Kidney (tissue), 14 donors: Measurements from ENCODE around the gene DPP10. TPM values are rescaled to one million over a fixed set of nuclear protein-coding genes. Genes with fewer than 3 reads are reported as not detected.
A peak's percentile ranks its signal among the peaks of the same experiment; 100 is the strongest.

ENCODE experiments used
- DNase-seq, 5 donors: peaks; one replicate each; pipeline ENCODE4 v3.0.0-alpha.2; 2013 to 2020
- FAIRE-seq: peaks from 2 replicates; lab custom pipeline; 2012; peaks lifted over from hg19 to GRCh38; lab: Jason Lieb, UNC
- H3K27ac ChIP-seq, 2 donors: one replicate each; pipeline ENCODE4 v1.7.0; 2013; ENCODE audit warnings: low read depth in 2 of 2, low read length in 2 of 2, inconsistent platforms in 1 of 2
- H3K27me3 ChIP-seq: one replicate; pipeline ENCODE4 v1.7.1; 2013; ENCODE audit warnings: low read length, inconsistent platforms; ENCODE audit not compliant: control insufficient read depth, insufficient read depth
- H3K36me3 ChIP-seq, 3 donors: one replicate each; pipeline versions ENCODE4 v1.7.0 to v1.7.1; 2013; ENCODE audit warnings: low read length in 3 of 3, control low read depth in 1 of 3, inconsistent platforms in 1 of 3; ENCODE audit not compliant: insufficient read depth in 3 of 3, control insufficient read depth in 2 of 3
- H3K4me1 ChIP-seq, 3 donors: one replicate each; pipeline versions ENCODE4 v1.7.0 to v1.7.1; 2013; ENCODE audit warnings: low read length in 3 of 3, inconsistent platforms in 1 of 3, low read depth in 1 of 3; ENCODE audit not compliant: control insufficient read depth in 2 of 3, insufficient read depth in 2 of 3
- H3K4me3 ChIP-seq, 3 donors: one replicate each; pipeline versions ENCODE4 v1.7.0 to v1.8.1; 2013; ENCODE audit warnings: low read length in 3 of 3, control low read depth in 1 of 3, inconsistent platforms in 1 of 3
- H3K9ac ChIP-seq, 3 donors: one replicate each; pipeline versions ENCODE4 v1.7.0 to v1.7.1; 2013; ENCODE audit warnings: low read length in 3 of 3, control low read depth in 1 of 3, inconsistent platforms in 1 of 3
- H3K9me3 ChIP-seq, 3 donors: one replicate each; pipeline versions ENCODE4 v1.7.0 to v1.7.1; 2013; ENCODE audit warnings: low read length in 3 of 3, control low read depth in 1 of 3, inconsistent platforms in 1 of 3; ENCODE audit not compliant: control insufficient read depth in 2 of 3, insufficient read depth in 1 of 3
- CTCF ChIP-seq: IDR thresholded peaks from 3 replicates; pipeline ENCODE4 v1.5.1; 2012; ENCODE audit warnings: mild to moderate bottlenecking, moderate library complexity, borderline replicate concordance; ENCODE audit not compliant: insufficient read depth; ENCODE audit errors: extremely low read depth
- intact Hi-C: fragments of 100-400 bp; cut with DNase I; formaldehyde crosslinking; loops from one replicate; pipeline ENCODE4 v1.11.1; 2022
- polyA plus RNA-seq: library from polyadenylated mRNA; stranded (reverse); fragments of 350-450 nt; fragmentation: Illumina TruSeq; extraction: RNeasy Lipid Tissue Mini Kit (QIAGEN cat#74804); gene quantifications from one replicate; pipeline ENCODE4 v1.2.3, GENCODE V29; 2014; ENCODE audit warnings: low read depth, low replicate concordance; ENCODE audit not compliant: insufficient read depth
- total RNA-seq: library from RNA; stranded (reverse); fragmentation: NEBNext Ultra II Directional; extraction: Animal tissue kit (Norgen Biotek cat#: 25700); gene quantifications from one replicate; pipeline ENCODE4 v1.2.1, GENCODE V29; 2021
- donor health status: control.
- donor health status: control.
- donor health status: control.
- donor health status: control.
- donor health status: control.
- donor health status: DM: yes; HTN: yes; CAD: no.
- donor health status: Normal renal cell carcinoma (clear cell type).

Gene DPP10
- total and polyA plus RNA-seq, 2 donors from 2014 or later: 0.67 TPM; not detected in 1

GRCh38 chr2:115694651-115695050, 1252.2 kb downstream of the DPP10 start:
- FAIRE-seq (no peak), DNase-seq (no peak)
- Histone ChIP-seq H3K4me1 (no peaks in the 10 kb centered on the region), H3K27me3 (no peaks in the 10 kb centered on the region), H3K4me3 (no peak overlapping the region), H3K9ac (no peak overlapping the region), H3K9me3 (no peaks in the 10 kb centered on the region), H3K36me3 (no peaks in the 10 kb centered on the region), H3K27ac (no peak overlapping the region)
- intact Hi-C loops: no loop called here
- TF ChIP-seq CTCF: no peak

- FAIRE-seq: no peak
- DNase-seq: no peak
Measured at GRCh38 chr2:115733190-115733775, 1290.8 kb downstream of the DPP10 start.

GRCh38 chr2:115738111-115738510, 1295.7 kb downstream of the DPP10 start:
- no peak overlapping the region for H3K27ac ChIP-seq
- H3K27me3 ChIP-seq: no peaks in the 10 kb centered on the region
- H3K4me3 ChIP-seq: no peak overlapping the region
- DNase-seq: no peak
- H3K36me3 ChIP-seq: no peaks in the 10 kb centered on the region
- FAIRE-seq: no peak
- intact Hi-C loops: no loop called here
- H3K9ac ChIP-seq: no peak overlapping the region
- no peak for TF ChIP-seq CTCF
- no peaks in the 10 kb centered on the region for H3K4me1 ChIP-seq
- no peaks in the 10 kb centered on the region for H3K9me3 ChIP-seq

More at GRCh38 chr2:115733190-115733775, 1290.8 kb downstream of the DPP10 start:
- Histone ChIP-seq H3K9ac (no peak overlapping the region), H3K4me3 (no peak overlapping the region), H3K27me3 (no peaks in the 10 kb centered on the region), H3K4me1 (no peaks in the 10 kb centered on the region), H3K36me3 (no peaks in the 10 kb centered on the region), H3K27ac (no peak overlapping the region), H3K9me3 (no peaks in the 10 kb centered on the region)
- TF ChIP-seq CTCF: no peak
- intact Hi-C loops: no loop called here

GRCh38 chr2:115739574-115739973, 1297.1 kb downstream of the DPP10 start:
- H3K27me3 ChIP-seq: no peaks in the 10 kb centered on the region
- FAIRE-seq (no peak), DNase-seq (peak in 1 of 5 donors; percentile 7)
- H3K9me3 ChIP-seq: no peaks in the 10 kb centered on the region
- H3K27ac ChIP-seq: no peak overlapping the region
- H3K4me1 ChIP-seq: no peaks in the 10 kb centered on the region
- intact Hi-C loops: no loop called here
- H3K36me3 ChIP-seq: no peaks in the 10 kb centered on the region
- no peak overlapping the region for H3K9ac ChIP-seq
- no peak overlapping the region for H3K4me3 ChIP-seq
- no peak for TF ChIP-seq CTCF
